ENCODE data around the gene PRMT7. TPM values are rescaled to one million over a fixed set of nuclear protein-coding genes. Genes with fewer than 3 reads are reported as not detected.

PRMT7 gene
- total and polyA plus RNA-seq, 2 experiments from 2014 or later = 27.2 to 49.6 TPM

- in situ Hi-C loops (cut with MboI) = no loop called here
- peaks cover 83% of the 10 kb centered on the region for H3K79me2 ChIP-seq (ENCODE audit: insufficient read depth)
- no peak overlapping the region for H3K4me3 ChIP-seq
- no peaks in the 10 kb centered on the region for H3K27me3 ChIP-seq (replicated peaks; ENCODE audit: insufficient read depth)
- H2AFZ ChIP-seq = no peak overlapping the region
- H3K9ac ChIP-seq = no peak overlapping the region
- no peaks in the 10 kb centered on the region for H4K20me1 ChIP-seq (ENCODE audit: insufficient read depth)
- H3K9me2 ChIP-seq (ENCODE audit: insufficient read depth) = no peaks in the 10 kb centered on the region
- DNase-seq = no peak
- H3F3A ChIP-seq (ENCODE audit: insufficient read depth) = peaks cover 30% of the 10 kb centered on the region
- no peak for TF ChIP-seq EZH2 (IDR thresholded peaks at IDR 0.05; ENCODE audit: insufficient read depth, poor library complexity, severe bottlenecking)
- TF ChIP-seq EZH2phosphoT487 (IDR thresholded peaks at IDR 0.05; ENCODE audit: insufficient read depth, low read depth) = no peak
- H3K4me2 ChIP-seq (ENCODE audit: unreplicated experiment) = no peak overlapping the region
- H3K9me3 ChIP-seq (ENCODE audit: low read depth) = no peaks in the 10 kb centered on the region
- peaks cover 37% of the 10 kb centered on the region for H3K4me1 ChIP-seq (ENCODE audit: insufficient read depth)
- 97 to 98% methylated on average over 5 of the region's 5 CpGs for WGBS, 2 experiments (ENCODE audit: low coverage in 1 of 2, low lambda C conversion rate in 2 of 2, missing lambda C conversion rate in 2 of 2)
- no peak overlapping the region for H3K27ac ChIP-seq
- H3K36me3 ChIP-seq (ENCODE audit: low read depth) = peaks cover 37% of the 10 kb centered on the region; the same call in 1 of the 2 replicates
Observed at GRCh38 chr16:68292425-68292824, 18.4 kb upstream of the PRMT7 start.

- no peak overlapping the region for H3K27ac ChIP-seq
- H3K9me3 ChIP-seq (ENCODE audit: low read depth) = no peaks in the 10 kb centered on the region
- in situ Hi-C loops (cut with MboI) = no loop called here
- H3K4me1 ChIP-seq (ENCODE audit: insufficient read depth) = peaks cover 35% of the 10 kb centered on the region
- no peak overlapping the region for H2AFZ ChIP-seq
- no peak overlapping the region for H3K9ac ChIP-seq
- no peaks in the 10 kb centered on the region for H4K20me1 ChIP-seq (ENCODE audit: insufficient read depth)
- H3K79me2 ChIP-seq (ENCODE audit: insufficient read depth) = peaks cover 63% of the 10 kb centered on the region
- H3F3A ChIP-seq (ENCODE audit: insufficient read depth) = peaks cover 43% of the 10 kb centered on the region
- WGBS, 2 experiments (ENCODE audit: low coverage in 1 of 2, low lambda C conversion rate in 2 of 2, missing lambda C conversion rate in 2 of 2) = 93 to 94% methylated on average over 6 to 12 of the region's 12 CpGs
- H3K4me2 ChIP-seq (ENCODE audit: unreplicated experiment) = no peak overlapping the region
- no peak overlapping the region for H3K4me3 ChIP-seq
- H3K36me3 ChIP-seq (ENCODE audit: low read depth) = peaks cover 62% of the 10 kb centered on the region
- DNase-seq = no peak
- no peaks in the 10 kb centered on the region for H3K27me3 ChIP-seq (replicated peaks; ENCODE audit: insufficient read depth)
- TF ChIP-seq EZH2 (IDR thresholded peaks at IDR 0.05; ENCODE audit: insufficient read depth, poor library complexity, severe bottlenecking) (no peak), EZH2phosphoT487 (IDR thresholded peaks at IDR 0.05; ENCODE audit: insufficient read depth, low read depth) (no peak)
- H3K9me2 ChIP-seq (ENCODE audit: insufficient read depth) = no peaks in the 10 kb centered on the region
Observed at GRCh38 chr16:68296291-68296690, 14.5 kb upstream of the PRMT7 start.

DNA sequence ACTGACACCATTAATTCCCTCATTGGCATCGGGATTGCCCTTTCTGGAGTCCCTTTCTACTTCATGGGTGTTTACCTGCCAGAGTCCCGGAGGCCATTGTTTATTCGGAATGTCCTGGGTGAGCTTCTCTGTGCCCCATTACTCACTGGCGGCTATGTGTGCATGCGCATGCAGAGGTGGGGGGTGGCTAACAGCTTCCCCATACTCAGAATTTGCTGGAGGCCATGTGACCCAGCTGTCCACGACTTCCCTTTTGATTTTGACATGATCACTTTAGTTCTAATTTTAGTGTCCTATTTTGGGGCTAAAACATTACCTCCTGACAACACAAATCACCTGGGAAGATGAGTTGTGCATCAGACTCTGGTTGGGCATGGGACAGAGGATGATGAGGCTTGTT lies 14.1 kb upstream of the PRMT7 start:
- Histone ChIP-seq H3K27ac (no peak overlapping the region), H3K9ac (no peak overlapping the region), H4K20me1 (ENCODE audit: insufficient read depth) (no peaks in the 10 kb centered on the region), H3K4me2 (ENCODE audit: unreplicated experiment) (no peak overlapping the region), H3F3A (ENCODE audit: insufficient read depth) (peaks cover 47% of the 10 kb centered on the region), H3K79me2 (ENCODE audit: insufficient read depth) (peaks cover 61% of the 10 kb centered on the region), H2AFZ (no peak overlapping the region), H3K4me1 (ENCODE audit: insufficient read depth) (peaks cover 35% of the 10 kb centered on the region), H3K36me3 (ENCODE audit: low read depth) (peaks cover 64% of the 10 kb centered on the region), H3K4me3 (no peak overlapping the region), H3K27me3 (replicated peaks; ENCODE audit: insufficient read depth) (no peaks in the 10 kb centered on the region), H3K9me2 (ENCODE audit: insufficient read depth) (no peaks in the 10 kb centered on the region), H3K9me3 (ENCODE audit: low read depth) (no peaks in the 10 kb centered on the region)
- DNase-seq = no peak
- 96% methylated on average over 6 of the region's 6 CpGs for WGBS, 2 experiments (ENCODE audit: low coverage in 1 of 2, low lambda C conversion rate in 2 of 2, missing lambda C conversion rate in 2 of 2)
- in situ Hi-C loops (cut with MboI) = no loop called here
- TF ChIP-seq EZH2phosphoT487 (IDR thresholded peaks at IDR 0.05; ENCODE audit: insufficient read depth, low read depth) (no peak), EZH2 (IDR thresholded peaks at IDR 0.05; ENCODE audit: insufficient read depth, poor library complexity, severe bottlenecking) (no peak)

DNA sequence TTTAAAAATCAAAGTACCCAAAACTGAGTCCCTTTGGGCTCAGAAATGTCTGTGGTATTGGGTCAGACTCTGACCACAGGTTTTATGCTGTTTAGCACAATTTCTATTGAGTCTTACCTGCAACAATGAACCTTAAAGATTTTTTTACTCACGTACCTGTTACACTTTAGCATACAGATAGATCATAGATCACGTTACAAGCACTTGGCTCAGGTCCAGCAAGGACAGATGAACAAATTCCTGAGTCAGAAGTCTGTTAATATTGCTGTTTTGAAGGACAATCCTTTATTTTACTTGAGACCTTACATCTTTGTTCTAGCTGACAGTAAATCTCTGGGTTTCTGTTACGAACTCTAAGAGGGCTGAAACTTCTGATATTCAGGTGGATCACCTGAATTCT lies 12.9 kb upstream of the PRMT7 start:
- Histone ChIP-seq H3K9ac (0 out of 2 replicates have a peak overlapping the region, but pooled peaks have one; percentile 27), H3K9me2 (ENCODE audit: insufficient read depth) (no peaks in the 10 kb centered on the region), H4K20me1 (ENCODE audit: insufficient read depth) (no peaks in the 10 kb centered on the region), H3F3A (ENCODE audit: insufficient read depth) (peaks cover 51% of the 10 kb centered on the region), H3K36me3 (ENCODE audit: low read depth) (peaks cover 75% of the 10 kb centered on the region), H3K4me2 (ENCODE audit: unreplicated experiment) (no peak overlapping the region), H3K27ac (peak overlapping the region; percentile 68; the same call in 1 of the 2 replicates), H3K79me2 (ENCODE audit: insufficient read depth) (peaks cover 60% of the 10 kb centered on the region), H3K27me3 (replicated peaks; ENCODE audit: insufficient read depth) (no peaks in the 10 kb centered on the region), H3K4me3 (no peak overlapping the region), H3K9me3 (ENCODE audit: low read depth) (no peaks in the 10 kb centered on the region), H3K4me1 (ENCODE audit: insufficient read depth) (peaks cover 35% of the 10 kb centered on the region), H2AFZ (no peak overlapping the region)
- DNase-seq = peak; percentile 43
- WGBS, 2 experiments (ENCODE audit: low coverage in 1 of 2, low lambda C conversion rate in 2 of 2, missing lambda C conversion rate in 2 of 2) = 55 to 56% methylated on average over 3 of the region's 3 CpGs
- in situ Hi-C loops (cut with MboI) = no loop called here
- no peak for TF ChIP-seq EZH2 (IDR thresholded peaks at IDR 0.05; ENCODE audit: insufficient read depth, poor library complexity, severe bottlenecking)
- no peak for TF ChIP-seq EZH2phosphoT487 (IDR thresholded peaks at IDR 0.05; ENCODE audit: insufficient read depth, low read depth)

DNA sequence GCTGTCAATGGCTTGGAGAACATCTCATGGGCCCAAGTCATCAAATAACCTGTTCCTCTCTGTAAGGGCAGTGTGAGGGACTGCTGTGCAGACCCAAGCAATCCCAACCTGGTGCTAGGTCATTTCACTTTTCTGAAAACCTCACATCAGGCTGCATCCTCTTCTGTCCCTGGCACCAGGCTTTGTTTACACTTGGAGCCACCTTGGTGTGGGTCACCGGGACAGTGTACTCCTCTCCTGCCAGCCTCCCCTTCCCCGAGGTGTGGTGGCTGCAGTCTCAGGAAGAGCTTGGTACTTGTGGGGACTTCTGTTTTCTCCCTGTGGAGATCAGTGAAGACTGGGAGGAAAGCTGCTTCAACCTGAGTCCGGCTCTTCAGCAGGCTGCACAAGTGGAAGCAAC lies 12.5 kb upstream of the PRMT7 start:
- TF ChIP-seq EZH2phosphoT487 (IDR thresholded peaks at IDR 0.05; ENCODE audit: insufficient read depth, low read depth) = no peak
- TF ChIP-seq EZH2 (IDR thresholded peaks at IDR 0.05; ENCODE audit: insufficient read depth, poor library complexity, severe bottlenecking) = no peak
- no peaks in the 10 kb centered on the region for H4K20me1 ChIP-seq (ENCODE audit: insufficient read depth)

More for the DNA sequence above, 12.5 kb upstream of the PRMT7 start:
- Histone ChIP-seq H3K4me3 (no peak overlapping the region), H3K4me1 (ENCODE audit: insufficient read depth) (peaks cover 35% of the 10 kb centered on the region), H3K9me2 (ENCODE audit: insufficient read depth) (no peaks in the 10 kb centered on the region), H3K27ac (peak overlapping the region; percentile 68), H3K27me3 (replicated peaks; ENCODE audit: insufficient read depth) (no peaks in the 10 kb centered on the region), H3K9ac (peak overlapping the region; percentile 27; the same call in 1 of the 2 replicates), H3K36me3 (ENCODE audit: low read depth) (peaks cover 74% of the 10 kb centered on the region), H3K9me3 (ENCODE audit: low read depth) (no peaks in the 10 kb centered on the region), H3F3A (ENCODE audit: insufficient read depth) (peaks cover 52% of the 10 kb centered on the region), H3K4me2 (ENCODE audit: unreplicated experiment) (peak overlapping the region; percentile 12), H3K79me2 (ENCODE audit: insufficient read depth) (peaks cover 59% of the 10 kb centered on the region), H2AFZ (no peak overlapping the region)
- WGBS, 2 experiments (ENCODE audit: low coverage in 1 of 2, low lambda C conversion rate in 2 of 2, missing lambda C conversion rate in 2 of 2) = 84 to 90% methylated on average over 3 of the region's 3 CpGs
- in situ Hi-C loops (cut with MboI) = no loop called here
- DNase-seq = no peak
